Sigmoid colon (tissue), 3 donors: Measurements from ENCODE around the gene HPGD.

Experiments used
- CTCF ChIP-seq, 4 experiments: fragments of 450-650 bp in 3 of 4; fragments of 200-600 bp in 1 of 4; IDR thresholded peaks; one replicate each; pipeline ENCODE4 v1.5.1; 2016 to 2019; ENCODE audit warnings: antibody characterized with exemption in 4 of 4, mild to moderate bottlenecking in 3 of 4, moderate library complexity in 2 of 4
- POLR2A ChIP-seq, 2 donors: fragments of 450-650 bp; IDR thresholded peaks; one replicate each; pipeline ENCODE4 v1.6.1; 2016; ENCODE audit warnings: antibody characterized with exemption in 2 of 2, mild to moderate bottlenecking in 2 of 2, moderate library complexity in 2 of 2

- TF ChIP-seq POLR2A (IDR thresholded peaks at IDR 0.05) (no peak), CTCF (IDR thresholded peaks at IDR 0.05) (no peak)
Measured at GRCh38 chr4:174516345-174516744, 5.9 kb downstream of the HPGD start.
